H1 (cell line): Measurements from ENCODE around the gene PLN. TPM values are rescaled to one million over a fixed set of nuclear protein-coding genes. Genes with fewer than 3 reads are reported as not detected.

ENCODE experiments used
- CTCF ChIA-PET: fragments of 300-600 bp; sonication (Branson Sonifier 250); formaldehyde crosslinking; loops from one replicate; lab custom pipeline; 2021; ENCODE audit not compliant: partially characterized antibody; lab: Charles Lee
- POLR2A ChIA-PET: fragments of 300-600 bp; sonication (Branson Sonifier 250); formaldehyde crosslinking; loops from one replicate; lab custom pipeline; 2021; ENCODE audit warnings: inconsistent platforms; ENCODE audit not compliant: partially characterized antibody; lab: Charles Lee
- DNase-seq, 2 experiments: peaks; one replicate each; pipeline versions ENCODE4 v3.0.0 to v3.0.0-alpha.2; 2010 to 2022; ENCODE audit warnings: low spot score in 2 of 2, low read depth in 1 of 2, mixed read lengths in 1 of 2
- FAIRE-seq: peaks from 2 replicates; lab custom pipeline; 2011; peaks lifted over from hg19 to GRCh38; lab: Jason Lieb, UNC
- H2AFZ ChIP-seq: 2 replicates; pipeline ENCODE4 v1.8.1; 2012; ENCODE audit warnings: low read length, inconsistent platforms
- H2AK5ac ChIP-seq: 2 replicates; pipeline ENCODE4 v1.6.1; 2013; ENCODE audit warnings: low read depth, low read length
- H2BK120ac ChIP-seq: replicated peaks from 2 replicates; pipeline ENCODE3; 2013; ENCODE audit warnings: low read depth, low read length, inconsistent platforms
- H2BK12ac ChIP-seq: 2 replicates; pipeline ENCODE4 v1.6.1; 2013; ENCODE audit warnings: low read depth, low read length
- H2BK15ac ChIP-seq: 2 replicates; pipeline ENCODE4 v1.6.1; 2013; ENCODE audit warnings: low read length
- H2BK20ac ChIP-seq: 2 replicates; pipeline ENCODE4 v1.6.1; 2013; ENCODE audit warnings: low read length
- H2BK5ac ChIP-seq: 2 replicates; pipeline ENCODE4 v1.6.1; 2013; ENCODE audit warnings: low read depth, low read length
- H3K14ac ChIP-seq: 2 replicates; pipeline ENCODE4 v1.6.1; 2013; ENCODE audit warnings: inconsistent platforms; ENCODE audit not compliant: insufficient read length
- H3K18ac ChIP-seq: 2 replicates; pipeline ENCODE4 v1.6.1; 2013; ENCODE audit warnings: low read length; ENCODE audit errors: extremely low read depth
- H3K23ac ChIP-seq: 2 replicates; pipeline ENCODE4 v1.6.1; 2013; ENCODE audit warnings: inconsistent platforms; ENCODE audit not compliant: insufficient read length
- H3K23me2 ChIP-seq: 2 replicates; pipeline ENCODE4 v1.6.1; 2013; ENCODE audit warnings: low read depth, low read length
- H3K27ac ChIP-seq: 2 replicates; pipeline ENCODE4 v1.6.1; 2011; ENCODE audit warnings: low read depth, low read length, inconsistent platforms
- H3K27me3 ChIP-seq, 4 experiments: replicated peaks in 1 of 4; 1 replicate in 1 of 4; 2 replicates in 3 of 4; pipeline versions ENCODE4 v1.6.1 to v1.8.1; 2011 to 2013; ENCODE audit warnings: low read length in 3 of 4, mild to moderate bottlenecking in 3 of 4, inconsistent platforms in 2 of 4, mixed read lengths in 2 of 4, moderate library complexity in 1 of 4; ENCODE audit not compliant: control insufficient read depth in 3 of 4, insufficient read depth in 3 of 4; ENCODE audit errors: extremely low read depth in 1 of 4
- H3K36me3 ChIP-seq, 4 experiments: 2 replicates each; pipeline versions ENCODE4 v1.6.1 to v1.8.1; 2011 to 2013; ENCODE audit warnings: mild to moderate bottlenecking in 4 of 4, low read length in 3 of 4, moderate library complexity in 2 of 4, control low read depth in 1 of 4, inconsistent platforms in 1 of 4; ENCODE audit not compliant: insufficient read depth in 4 of 4, control insufficient read depth in 2 of 4
- H3K4ac ChIP-seq: replicated peaks from 2 replicates; pipeline ENCODE3; 2013; ENCODE audit warnings: low read length, low read depth, mixed read lengths, inconsistent platforms; ENCODE audit not compliant: insufficient read length
- H3K4me1 ChIP-seq, 4 experiments: replicated peaks in 1 of 4; 1 replicate in 1 of 4; 2 replicates in 3 of 4; pipeline versions ENCODE4 v1.6.1 to v1.8.1; 2011 to 2013; ENCODE audit warnings: low read length in 3 of 4, inconsistent platforms in 2 of 4, mixed read lengths in 1 of 4; ENCODE audit not compliant: insufficient read depth in 4 of 4, control insufficient read depth in 3 of 4
- H3K4me2 ChIP-seq, 2 experiments: 2 replicates each; pipeline versions ENCODE4 v1.6.1 to v1.8.1; 2011 to 2013; ENCODE audit warnings: low read depth in 2 of 2, low read length in 2 of 2, control low read depth in 1 of 2, inconsistent platforms in 1 of 2, mild to moderate bottlenecking in 1 of 2; ENCODE audit not compliant: insufficient read depth in 1 of 2
- H3K4me3 ChIP-seq, 4 experiments: fragments of 200-600, 300-600 bp in 1 of 4; sonication (generic), shearing (Covaris generic), sonication (Bioruptor Twin) in 1 of 4; 2 replicates each; pipeline versions ENCODE4 v1.5.1 to v1.8.1; 2011 to 2016; ENCODE audit warnings: low read length in 4 of 4, low read depth in 3 of 4, control low read depth in 2 of 4, inconsistent platforms in 2 of 4, mild to moderate bottlenecking in 2 of 4, mixed read lengths in 1 of 4, moderate library complexity in 1 of 4; ENCODE audit not compliant: insufficient read depth in 2 of 4; ENCODE audit errors: extremely low read depth in 1 of 4
- H3K56ac ChIP-seq: replicated peaks from 2 replicates; pipeline ENCODE3; 2013; ENCODE audit warnings: low read depth, mild to moderate bottlenecking, mixed read lengths, low read length, inconsistent platforms; ENCODE audit not compliant: insufficient read length
- H3K79me1 ChIP-seq: 2 replicates; pipeline ENCODE4 v1.6.1; 2013; ENCODE audit warnings: low read depth, low read length, control low read depth
- H3K79me2 ChIP-seq, 2 experiments: 2 replicates each; pipeline versions ENCODE4 v1.6.1 to v1.8.1; 2012 to 2013; ENCODE audit warnings: low read length in 2 of 2, mild to moderate bottlenecking in 2 of 2, inconsistent platforms in 1 of 2; ENCODE audit not compliant: insufficient read depth in 2 of 2, control insufficient read depth in 1 of 2
- H3K9ac ChIP-seq, 4 experiments: replicated peaks in 1 of 4; 1 replicate in 1 of 4; 2 replicates in 3 of 4; pipeline versions ENCODE4 v1.6.1 to v1.8.1; 2011 to 2013; ENCODE audit warnings: low read depth in 3 of 4, low read length in 3 of 4, control low read depth in 2 of 4, mild to moderate bottlenecking in 2 of 4, moderate library complexity in 2 of 4, inconsistent platforms in 1 of 4; ENCODE audit errors: extremely low read depth in 1 of 4
- H3K9me3 ChIP-seq, 2 experiments: 2 replicates each; pipeline versions ENCODE4 v1.6.1 to v1.8.1; 2012 to 2013; ENCODE audit warnings: mild to moderate bottlenecking in 2 of 2, moderate library complexity in 2 of 2, control low read depth in 1 of 2, inconsistent platforms in 1 of 2, low read depth in 1 of 2, low read length in 1 of 2, mixed read lengths in 1 of 2; ENCODE audit not compliant: insufficient read depth in 2 of 2
- H4K20me1 ChIP-seq, 2 experiments: replicated peaks in 1 of 2; 2 replicates each; pipeline versions ENCODE3 to v1.8.1; 2011 to 2013; ENCODE audit warnings: inconsistent platforms in 2 of 2, low read length in 2 of 2, mild to moderate bottlenecking in 1 of 2; ENCODE audit not compliant: insufficient read depth in 2 of 2, control insufficient read depth in 1 of 2
- H4K5ac ChIP-seq: 2 replicates; pipeline ENCODE4 v1.6.1; 2013; ENCODE audit warnings: low read length, low read depth, mixed read lengths, inconsistent platforms; ENCODE audit not compliant: insufficient read length
- H4K8ac ChIP-seq: 2 replicates; pipeline ENCODE4 v1.8.0; 2013; ENCODE audit warnings: mild to moderate bottlenecking, moderate library complexity, low read length, inconsistent platforms; ENCODE audit not compliant: insufficient read depth; ENCODE audit errors: extremely low read depth
- H4K91ac ChIP-seq: replicated peaks from 2 replicates; pipeline ENCODE3; 2013; ENCODE audit warnings: low read length, mixed read lengths, inconsistent platforms; ENCODE audit not compliant: insufficient read length
- ASH2L ChIP-seq: fragments of 200-600, 300-600 bp; sonication (generic); IDR thresholded peaks from one replicate; pipeline ENCODE4 v1.7.1; 2017; ENCODE audit warnings: low read length
- ATF2 ChIP-seq: IDR thresholded peaks from 2 replicates; pipeline ENCODE4 v1.6.1; 2012; ENCODE audit warnings: low read length, inconsistent platforms
- MAX ChIP-seq: IDR thresholded peaks from 2 replicates; pipeline ENCODE4 v1.6.1; 2012; ENCODE audit warnings: inconsistent platforms
- POLR2A ChIP-seq, 2 experiments: IDR thresholded peaks; 1 replicate in 1 of 2; 2 replicates in 1 of 2; pipeline ENCODE4 v1.6.1; 2011; ENCODE audit warnings: low read depth in 2 of 2, low read length in 2 of 2, mild to moderate bottlenecking in 2 of 2; ENCODE audit errors: control extremely low read depth in 1 of 2
- POLR2AphosphoS5 ChIP-seq: IDR thresholded peaks from 2 replicates; pipeline ENCODE4 v1.6.1; 2011; ENCODE audit warnings: low read depth, low read length
- RFX5 ChIP-seq: IDR thresholded peaks from 2 replicates; pipeline ENCODE4 v1.6.1; 2011; ENCODE audit warnings: low read depth, low read length, improper control_type of control experiment, borderline replicate concordance
- TAF1 ChIP-seq: IDR thresholded peaks from 2 replicates; pipeline ENCODE4 v1.6.1; 2011; ENCODE audit warnings: mild to moderate bottlenecking, low read depth, low read length
- TAF7 ChIP-seq: optimal IDR thresholded peaks from 2 replicates; pipeline ENCODE3; 2011; ENCODE audit warnings: low read depth, mild to moderate bottlenecking, inconsistent platforms, low read length, moderate library complexity, borderline replicate concordance
- WGBS, 2 experiments: shearing (Covaris generic) in 1 of 2; methylation state at CpG; one replicate each; pipeline versions ENCODE4 v1.1.6 to v1.1.7; 2013 to 2015; ENCODE audit warnings: low lambda C conversion rate in 2 of 2, mixed read lengths in 2 of 2, inconsistent platforms in 1 of 2, low coverage in 1 of 2, missing lambda C conversion rate in 1 of 2; ENCODE audit not compliant: insufficient replicate concordance in 2 of 2, insufficient coverage in 1 of 2, insufficient read length in 1 of 2; ENCODE audit errors: extremely low coverage in 1 of 2, missing lambda C conversion rate in 1 of 2; 5-methylcytosine and 5-hydroxymethylcytosine counted together
- polyA plus RNA-seq, 7 experiments: library from polyadenylated mRNA; depleted of rRNA in 3 of 7; stranded (reverse) in 5 of 7; unstranded in 2 of 7; fragments of >200 nt in 5 of 7; fragments of 200-250 nt in 2 of 7; gene quantifications; 1 replicate in 5 of 7; 2 replicates in 1 of 7; 4 replicates in 1 of 7; pipeline versions ENCODE4 v1.2.1 to v1.2.3, GENCODE V29; 2011 to 2013; ENCODE audit warnings: missing spikeins in 2 of 7, mixed read lengths in 2 of 7
- total RNA-seq: library from RNA; stranded (reverse); fragmentation: NEBNext Ultra II Directional; extraction: Animal tissue kit (Norgen Biotek cat#: 25700); gene quantifications from 2 replicates; pipeline ENCODE4 v1.2.1, GENCODE V29; 2021

The PLN gene
- total and polyA plus RNA-seq, 2 of the 8 experiments (the other 6 are each of a cell fraction or from before 2014, with no cell fraction given) = not detected

GRCh38 chr6:118574051-118574865, 26.2 kb downstream of the PLN start:
- peaks cover 0 to 50% of the 10 kb centered on the region in 2 experiments; a peak in 2 of 4 replicates for H3K79me2 ChIP-seq
- no peak for FAIRE-seq
- peak overlapping the region; percentile 40 to 60; a peak in 3 of 4 replicates for H3K4me2 ChIP-seq

More at GRCh38 chr6:118574051-118574865, 26.2 kb downstream of the PLN start:
- TF ChIP-seq MAX (peak; percentile 51; the same call in 1 of the 2 replicates), RFX5 (no peak), ASH2L (no peak), POLR2A (IDR thresholded peaks at IDR 0.05; ENCODE audit: control extremely low read depth in 1 of 2, low read depth in 2 of 2, low read length in 2 of 2) (peak in 1 of 2 experiments; percentile 69; a peak in 1 of 3 replicates), TAF7 (peak; percentile 40), TAF1 (peak; percentile 76), POLR2AphosphoS5 (peak; percentile 76; the same call in 1 of the 2 replicates), ATF2 (no peak)
- TF ChIP-seq, all 59 proteins: peak for 5
- H4K91ac ChIP-seq = peak overlapping the region; percentile 65
- no peaks in the 10 kb centered on the region for H3K79me1 ChIP-seq
- 79% methylated on average over 13 of the region's 13 CpGs; no CpG with 5 or more reads in 1 of the 2 experiments for WGBS, 2 experiments
- no peaks in the 10 kb centered on the region for H3K9me3 ChIP-seq
- ChIA-PET POLR2A (interaction anchor here (2.5 kb wide), 1 partner anchor 8 kb away, joined by 7 read pairs; no protein-coding TSS in a partner anchor), CTCF (interaction anchor here (0.6 to 2.3 kb wide), 7 partner anchors 9 to 581 kb away, joined by 3 to 18 read pairs (median 4); no protein-coding TSS in a partner anchor)
- H3K36me3 ChIP-seq = no peaks in the 10 kb centered on the region; a peak in 1 of 8 replicates
- peak overlapping the region; percentile 63; the same call in 1 of the 2 replicates for H4K8ac ChIP-seq
- H2BK5ac ChIP-seq = peak overlapping the region; percentile 94
- peak overlapping the region; percentile 12 for H2BK120ac ChIP-seq
- H3K27ac ChIP-seq = peak overlapping the region; percentile 89
- H3K23me2 ChIP-seq = peaks cover 4% of the 10 kb centered on the region; the same call in 1 of the 2 replicates
- H3K9ac ChIP-seq = peak overlapping the region; percentile 38 to 74 (median 53); a peak in 6 of 7 replicates
- H3K4ac ChIP-seq = peak overlapping the region; percentile 53
- H3K23ac ChIP-seq = no peak overlapping the region
- no peak overlapping the region; the same call in none of the 2 replicates for H2BK20ac ChIP-seq
- no peak overlapping the region for H4K5ac ChIP-seq
- H2BK15ac ChIP-seq = no peak overlapping the region
- no peak for DNase-seq
- H2BK12ac ChIP-seq = peak overlapping the region; percentile 82
- H3K4me1 ChIP-seq = peaks cover 0 to 8% (median 0%) of the 10 kb centered on the region in 4 experiments; a peak in 2 of 7 replicates
- H3K18ac ChIP-seq = peak overlapping the region; percentile 55; the same call in 1 of the 2 replicates
- no peaks in the 10 kb centered on the region for H4K20me1 ChIP-seq
- H3K14ac ChIP-seq = no peak overlapping the region
- peak overlapping the region; percentile 46 for H3K56ac ChIP-seq
- H2AFZ ChIP-seq = no peak overlapping the region
- no peaks in the 10 kb centered on the region for H3K27me3 ChIP-seq
- H3K4me3 ChIP-seq = peak overlapping the region; percentile 9 to 49 (median 38); a peak in 7 of 8 replicates
- peak overlapping the region; percentile 65; the same call in 1 of the 2 replicates for H2AK5ac ChIP-seq
